GM23248 (cell line): ENCODE results near the gene PLD4. TPM values are rescaled to one million over a fixed set of nuclear protein-coding genes. Genes with fewer than 3 reads are reported as not detected.
"Not testable (repeated sequence)": the region's sequence is repeated elsewhere in the genome, so short reads cannot be mapped to it uniquely, and the experiment has no call there.

Experiments
- DNase-seq: peaks from one replicate; pipeline ENCODE4 v3.0.0-alpha.2; 2015
- H2AFZ ChIP-seq: fragments of 200-600 bp; sonication (generic); 2 replicates; pipeline ENCODE4 v1.6.1; 2016; ENCODE audit warnings: antibody characterized with exemption
- H3F3A ChIP-seq: fragments of 200-600 bp; sonication (generic); 2 replicates; pipeline ENCODE4 v1.6.1; 2016; ENCODE audit warnings: mild to moderate bottlenecking, antibody characterized with exemption, mixed run types; ENCODE audit not compliant: insufficient read depth
- H3K27ac ChIP-seq: fragments of 200-600 bp; sonication (generic); 2 replicates; pipeline ENCODE4 v1.5.1; 2016; ENCODE audit warnings: mild to moderate bottlenecking
- H3K27me3 ChIP-seq: fragments of 200-600 bp; sonication (generic); replicated peaks from 2 replicates; pipeline ENCODE4 v1.6.1; 2016; ENCODE audit warnings: mild to moderate bottlenecking; ENCODE audit not compliant: insufficient read depth
- H3K36me3 ChIP-seq: fragments of 200-600 bp; sonication (generic); 2 replicates; pipeline ENCODE4 v1.6.1; 2016; ENCODE audit warnings: low read depth, mild to moderate bottlenecking
- H3K4me1 ChIP-seq: fragments of 200-600 bp; sonication (generic); 2 replicates; pipeline ENCODE4 v1.6.1; 2016; ENCODE audit warnings: mild to moderate bottlenecking; ENCODE audit not compliant: insufficient read depth
- H3K4me2 ChIP-seq: fragments of 200-600 bp; sonication (generic); one replicate; pipeline ENCODE4 v1.6.1; 2016; ENCODE audit warnings: mild to moderate bottlenecking; ENCODE audit not compliant: unreplicated experiment
- H3K4me3 ChIP-seq: fragments of 200-600 bp; sonication (generic); 2 replicates; pipeline ENCODE4 v1.5.1; 2016; ENCODE audit warnings: mild to moderate bottlenecking
- H3K79me2 ChIP-seq: fragments of 200-600 bp; sonication (generic); 2 replicates; pipeline ENCODE4 v1.6.1; 2016; ENCODE audit warnings: mild to moderate bottlenecking; ENCODE audit not compliant: insufficient read depth
- H3K9ac ChIP-seq: fragments of 200-600 bp; sonication (generic); 2 replicates; pipeline ENCODE4 v1.6.1; 2016; ENCODE audit warnings: mild to moderate bottlenecking
- H3K9me2 ChIP-seq: fragments of 200-600 bp; sonication (generic); 2 replicates; pipeline ENCODE4 v1.6.1; 2016; ENCODE audit warnings: mixed run types, mild to moderate bottlenecking, moderate library complexity; ENCODE audit not compliant: insufficient read depth
- H3K9me3 ChIP-seq: fragments of 200-600 bp; sonication (generic); one replicate; pipeline ENCODE4 v1.6.1; 2017; ENCODE audit warnings: low read depth
- H4K20me1 ChIP-seq: fragments of 200-600 bp; sonication (generic); 2 replicates; pipeline ENCODE4 v1.6.0; 2016; ENCODE audit not compliant: insufficient read depth
- EZH2 ChIP-seq: fragments of 200-600 bp; sonication (generic); IDR thresholded peaks from 2 replicates; pipeline ENCODE4 v1.6.1; 2018; ENCODE audit warnings: antibody characterized with exemption, mild to moderate bottlenecking; ENCODE audit not compliant: insufficient read depth, poor library complexity, severe bottlenecking
- EZH2phosphoT487 ChIP-seq: fragments of 200-600 bp; sonication (generic); IDR thresholded peaks from 2 replicates; pipeline ENCODE4 v1.6.1; 2018; ENCODE audit warnings: antibody characterized with exemption, moderate library complexity, mild to moderate bottlenecking, low read depth; ENCODE audit not compliant: insufficient read depth
- WGBS, 2 experiments: methylation state at CpG; one replicate each; pipeline ENCODE4 v1.1.6; 2015 to 2017; ENCODE audit warnings: low lambda C conversion rate in 2 of 2, low coverage in 1 of 2; ENCODE audit errors: missing lambda C conversion rate in 2 of 2; 5-methylcytosine and 5-hydroxymethylcytosine counted together
- in situ Hi-C: fragments of 300-500 bp; cut with MboI; formaldehyde crosslinking; loops from 2 replicates; pipeline ENCODE4 v1.15.0; 2020
- polyA plus RNA-seq: library from polyadenylated mRNA; unstranded; fragments of >200 nt; fragmentation: Nextera tagmentation; extraction: Ambion mirVana; gene quantifications from 2 replicates; pipeline ENCODE4 v1.2.1, GENCODE V29; 2016
- total RNA-seq: library from RNA; depleted of rRNA; stranded (reverse); fragments of >200 nt; shearing (Covaris generic); gene quantifications from 2 replicates; pipeline ENCODE4 v1.2.3, GENCODE V29; 2014

Gene PLD4
- total and polyA plus RNA-seq, 2 experiments from 2014 or later: not detected

GRCh38 chr14:104900639-104901512, 23.8 kb upstream of the PLD4 start:
- H3K9me3 ChIP-seq: no peaks in the 10 kb centered on the region
- in situ Hi-C loops: loop anchor here (10.0 kb wide), 1 partner anchor 144 kb away; no protein-coding TSS in a partner anchor
- no peaks in the 10 kb centered on the region for H3K9me2 ChIP-seq
- no peaks in the 10 kb centered on the region for H3K4me1 ChIP-seq
- H3F3A ChIP-seq: no peaks in the 10 kb centered on the region
- H3K27ac ChIP-seq: no peak overlapping the region
- TF ChIP-seq EZH2phosphoT487 (no peak), EZH2 (no peak)
- H3K27me3 ChIP-seq: peaks cover 7% of the 10 kb centered on the region; the same call in 1 of the 2 replicates
- H4K20me1 ChIP-seq: no peaks in the 10 kb centered on the region
- no peak overlapping the region for H2AFZ ChIP-seq
- H3K36me3 ChIP-seq: no peaks in the 10 kb centered on the region
- no peak overlapping the region for H3K4me2 ChIP-seq
- 84 to 88% methylated on average over 12 of the region's 12 CpGs for WGBS, 2 experiments
- H3K4me3 ChIP-seq: no peak overlapping the region
- H3K9ac ChIP-seq: no peak overlapping the region
- H3K79me2 ChIP-seq: no peaks in the 10 kb centered on the region
- DNase-seq: no peak

- Histone ChIP-seq H3K27me3 (peaks cover 7% of the 10 kb centered on the region; the same call in 1 of the 2 replicates), H4K20me1 (no peaks in the 10 kb centered on the region), H3K9me2 (no peaks in the 10 kb centered on the region), H3K9ac (no peak overlapping the region), H3K4me2 (no peak overlapping the region), H3K9me3 (no peaks in the 10 kb centered on the region), H3K4me1 (no peaks in the 10 kb centered on the region), H3K36me3 (no peaks in the 10 kb centered on the region), H2AFZ (no peak overlapping the region), H3K27ac (no peak overlapping the region), H3K4me3 (no peak overlapping the region), H3F3A (no peaks in the 10 kb centered on the region), H3K79me2 (no peaks in the 10 kb centered on the region)
- in situ Hi-C loops: loop anchor here (10.0 kb wide), 1 partner anchor 141 kb away; no protein-coding TSS in a partner anchor
- 87 to 88% methylated on average over 7 of the region's 7 CpGs for WGBS, 2 experiments
- no peak for DNase-seq
- TF ChIP-seq EZH2phosphoT487 (no peak), EZH2 (no peak)
Observed at GRCh38 chr14:104903990-104904389, 20.7 kb upstream of the PLD4 start.

- H3K79me2 ChIP-seq, H3F3A ChIP-seq, H4K20me1 ChIP-seq, H3K36me3 ChIP-seq, H2AFZ ChIP-seq, H3K4me1 ChIP-seq, H3K4me3 ChIP-seq, DNase-seq, H3K9ac ChIP-seq, H3K4me2 ChIP-seq, H3K27me3 ChIP-seq, H3K27ac ChIP-seq, H3K9me2 ChIP-seq, H3K9me3 ChIP-seq: not testable (repeated sequence)
- in situ Hi-C loops: loop anchor here (10.0 kb wide), 1 partner anchor 140 kb away; no protein-coding TSS in a partner anchor
- WGBS, 2 experiments: 55 to 66% methylated on average over 22 to 38 of the region's 38 CpGs
Observed at GRCh38 chr14:104904650-104905578, 19.8 kb upstream of the PLD4 start.

GRCh38 chr14:104905579-104905933, 19.1 kb upstream of the PLD4 start:
- not testable (repeated sequence) for H3K36me3 ChIP-seq, H3K27ac ChIP-seq, H3K4me2 ChIP-seq, DNase-seq, H3K79me2 ChIP-seq, H3K9me3 ChIP-seq, H3K27me3 ChIP-seq, H3K4me1 ChIP-seq, H2AFZ ChIP-seq, H4K20me1 ChIP-seq, H3K4me3 ChIP-seq, H3K9ac ChIP-seq, H3K9me2 ChIP-seq, H3F3A ChIP-seq
- 79 to 80% methylated on average over 3 to 27 of the region's 28 CpGs for WGBS, 2 experiments
- in situ Hi-C loops: loop anchor here (10.0 kb wide), 1 partner anchor 139 kb away; no protein-coding TSS in a partner anchor
